ENCODE data around the gene NPEPL1. TPM values are rescaled to one million over a fixed set of nuclear protein-coding genes. Genes with fewer than 3 reads are reported as not detected.

The NPEPL1 gene
- total RNA-seq, 1 experiment from 2014 or later = 1.3 TPM

GRCh38 chr20:58675641-58676040 is 17.0 kb upstream of the NPEPL1 start:
- in situ Hi-C loops (cut with HindIII; ENCODE audit: low sequenced_read_pairs) = no loop called here

GRCh38 chr20:58676161-58676560 is 16.4 kb upstream of the NPEPL1 start:
- no peak for DNase-seq (ENCODE audit: low spot score)
- in situ Hi-C loops (cut with HindIII; ENCODE audit: low sequenced_read_pairs) = no loop called here

More at GRCh38 chr20:58675641-58676040, 17.0 kb upstream of the NPEPL1 start:
- DNase-seq (ENCODE audit: low spot score) = no peak

- no peak for DNase-seq (ENCODE audit: low spot score)
- in situ Hi-C loops (cut with HindIII; ENCODE audit: low sequenced_read_pairs) = no loop called here
Measured at GRCh38 chr20:58677079-58677604, 15.5 kb upstream of the NPEPL1 start.

- no peak for DNase-seq (ENCODE audit: low spot score)
- in situ Hi-C loops (cut with HindIII; ENCODE audit: low sequenced_read_pairs) = no loop called here
Measured at GRCh38 chr20:58677808-58678207, 14.8 kb upstream of the NPEPL1 start.

- in situ Hi-C loops (cut with HindIII; ENCODE audit: low sequenced_read_pairs) = no loop called here
- DNase-seq (ENCODE audit: low spot score) = no peak
Measured at GRCh38 chr20:58678806-58679205, 13.8 kb upstream of the NPEPL1 start.

- in situ Hi-C loops (cut with HindIII; ENCODE audit: low sequenced_read_pairs) = no loop called here
- no peak for DNase-seq (ENCODE audit: low spot score)
Measured at GRCh38 chr20:58682656-58683531, 9.7 kb upstream of the NPEPL1 start.

GRCh38 chr20:58684291-58684690 is 8.3 kb upstream of the NPEPL1 start:
- no peak for DNase-seq (ENCODE audit: low spot score)
- in situ Hi-C loops (cut with HindIII; ENCODE audit: low sequenced_read_pairs) = no loop called here

- no peak for DNase-seq (ENCODE audit: low spot score)
- in situ Hi-C loops (cut with HindIII; ENCODE audit: low sequenced_read_pairs) = no loop called here
Measured at GRCh38 chr20:58685988-58686387, 6.6 kb upstream of the NPEPL1 start.

- in situ Hi-C loops (cut with HindIII; ENCODE audit: low sequenced_read_pairs) = no loop called here
- DNase-seq (ENCODE audit: low spot score) = no peak
Measured at GRCh38 chr20:58688414-58688813, 4.2 kb upstream of the NPEPL1 start.

GRCh38 chr20:58688840-58689239 is 3.8 kb upstream of the NPEPL1 start:
- in situ Hi-C loops (cut with HindIII; ENCODE audit: low sequenced_read_pairs) = no loop called here
- no peak for DNase-seq (ENCODE audit: low spot score)

- in situ Hi-C loops (cut with HindIII; ENCODE audit: low sequenced_read_pairs) = no loop called here
- no peak for DNase-seq (ENCODE audit: low spot score)
Measured at GRCh38 chr20:58690396-58691135, 2.0 kb upstream of the NPEPL1 start.

GRCh38 chr20:58691773-58692578 is 624 bp upstream of the NPEPL1 start:
- in situ Hi-C loops (cut with HindIII; ENCODE audit: low sequenced_read_pairs) = no loop called here
- no peak for DNase-seq (ENCODE audit: low spot score)

- in situ Hi-C loops (cut with HindIII; ENCODE audit: low sequenced_read_pairs) = no loop called here
- peak; percentile 20 for DNase-seq (ENCODE audit: low spot score)
Measured at GRCh38 chr20:58693226-58694006, 816 bp downstream of the NPEPL1 start.

GRCh38 chr20:58694241-58695083 is 1.9 kb downstream of the NPEPL1 start:
- no peak for DNase-seq (ENCODE audit: low spot score)
- in situ Hi-C loops (cut with HindIII; ENCODE audit: low sequenced_read_pairs) = no loop called here

- in situ Hi-C loops (cut with HindIII; ENCODE audit: low sequenced_read_pairs) = no loop called here
- no peak for DNase-seq (ENCODE audit: low spot score)
Measured at GRCh38 chr20:58695084-58695722, 2.6 kb downstream of the NPEPL1 start.

GRCh38 chr20:58695895-58696375 is 3.3 kb downstream of the NPEPL1 start:
- in situ Hi-C loops (cut with HindIII; ENCODE audit: low sequenced_read_pairs) = no loop called here
- DNase-seq (ENCODE audit: low spot score) = no peak

GRCh38 chr20:58696411-58696961 is 3.9 kb downstream of the NPEPL1 start:
- DNase-seq (ENCODE audit: low spot score) = no peak
- in situ Hi-C loops (cut with HindIII; ENCODE audit: low sequenced_read_pairs) = no loop called here
